CD8-positive, alpha-beta memory T cell (primary cell): ENCODE results near the gene ABCC11. TPM values are rescaled to one million over a fixed set of nuclear protein-coding genes. Genes with fewer than 3 reads are reported as not detected.

Experiments
- CTCF ChIA-PET: fragments of 350-600 bp; sonication (Branson Sonifier 250); formaldehyde crosslinking; loops from one replicate; lab custom pipeline; 2021; ENCODE audit warnings: antibody characterized with exemption; lab: Charles Lee
- POLR2A ChIA-PET: fragments of 350-600 bp; sonication (Branson Sonifier 250); formaldehyde crosslinking; loops from one replicate; lab custom pipeline; 2021; ENCODE audit warnings: antibody characterized with exemption; lab: Charles Lee
- DNase-seq, 5 donors: peaks; one replicate each; pipeline versions ENCODE4 v3.0.0 to v3.0.0-alpha.2; 2020 to 2022; ENCODE audit warnings: mixed read lengths in 1 of 5
- H3K27ac ChIP-seq: one replicate; pipeline ENCODE4 v1.7.0; 2013; ENCODE audit warnings: low read depth, mild to moderate bottlenecking, low read length, moderate library complexity
- H3K27me3 ChIP-seq: 2 replicates; pipeline ENCODE4 v1.7.0; 2013; ENCODE audit warnings: low read length, mild to moderate bottlenecking; ENCODE audit not compliant: insufficient read depth, poor library complexity, severe bottlenecking
- H3K36me3 ChIP-seq: 2 replicates; pipeline ENCODE4 v1.7.0; 2013; ENCODE audit warnings: mild to moderate bottlenecking, low read length, moderate library complexity; ENCODE audit not compliant: insufficient read depth
- H3K4me1 ChIP-seq: 2 replicates; pipeline ENCODE4 v1.7.0; 2013; ENCODE audit warnings: mild to moderate bottlenecking, low read length, moderate library complexity; ENCODE audit not compliant: insufficient read depth
- H3K4me3 ChIP-seq: 2 replicates; pipeline ENCODE4 v1.7.0; 2013; ENCODE audit warnings: mild to moderate bottlenecking, low read length
- H3K9me3 ChIP-seq: 2 replicates; pipeline ENCODE4 v1.7.0; 2013; ENCODE audit warnings: mild to moderate bottlenecking, low read length
- H3K27ac Mint-ChIP-seq, 8 donors: one replicate each; pipeline ENCODE4 v1.8.0; 2020 to 2021; ENCODE audit warnings: mixed read lengths in 8 of 8, mild to moderate bottlenecking in 6 of 8, inconsistent platforms in 3 of 8, moderate library complexity in 3 of 8
- H3K27me3 Mint-ChIP-seq, 2 donors: one replicate each; pipeline ENCODE4 v1.8.0; 2020 to 2021; ENCODE audit warnings: mixed read lengths in 2 of 2, mild to moderate bottlenecking in 1 of 2, moderate library complexity in 1 of 2
- H3K36me3 Mint-ChIP-seq, 3 donors: one replicate each; pipeline ENCODE4 v1.8.0; 2020 to 2021; ENCODE audit warnings: mixed read lengths in 3 of 3, inconsistent platforms in 1 of 3, mild to moderate bottlenecking in 1 of 3
- H3K4me1 Mint-ChIP-seq, 3 donors: one replicate each; pipeline ENCODE4 v1.8.0; 2020 to 2021; ENCODE audit warnings: mixed read lengths in 3 of 3, inconsistent platforms in 1 of 3, mild to moderate bottlenecking in 1 of 3
- H3K4me3 Mint-ChIP-seq, 7 donors: one replicate each; pipeline ENCODE4 v1.8.0; 2020 to 2021; ENCODE audit warnings: mixed read lengths in 7 of 7, mild to moderate bottlenecking in 6 of 7, moderate library complexity in 4 of 7, inconsistent platforms in 2 of 7
- H3K9me3 Mint-ChIP-seq, 5 donors: one replicate each; pipeline ENCODE4 v1.8.0; 2020 to 2022; ENCODE audit warnings: mixed read lengths in 5 of 5, mild to moderate bottlenecking in 3 of 5, moderate library complexity in 2 of 5, inconsistent platforms in 1 of 5
- polyA plus RNA-seq: library from polyadenylated mRNA; unstranded; fragments of 300-500 nt; fragmentation: Illumina TruSeq; gene quantifications from one replicate; pipeline ENCODE4 v1.2.3, GENCODE V29; 2021
- total RNA-seq, 2 experiments: library from RNA; stranded (reverse); gene quantifications; one replicate each; pipeline ENCODE4 v1.2.3, GENCODE V29; 2021

ABCC11 gene
- total and polyA plus RNA-seq, 3 experiments from 2014 or later, result 0.22 TPM; not detected in 1

DNA sequence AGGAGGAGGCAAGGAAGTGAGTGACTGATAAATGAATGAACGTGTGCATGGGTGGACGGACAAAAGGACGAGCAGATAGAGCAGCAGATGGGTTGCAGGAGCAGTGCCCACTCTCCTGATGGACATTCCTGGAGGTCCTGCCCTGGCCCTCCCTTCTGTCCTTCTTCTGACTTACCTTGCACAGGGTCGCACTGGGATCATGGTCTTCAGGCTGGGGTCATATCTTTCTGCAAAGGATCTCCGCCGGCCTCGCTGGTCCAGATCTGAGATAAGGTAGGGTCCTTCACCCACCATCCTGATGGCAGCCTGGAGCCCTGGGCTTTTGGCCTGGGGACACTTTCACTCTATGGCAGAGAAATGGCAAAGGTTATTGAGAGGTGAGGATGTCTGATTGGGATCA, 101.2 kb downstream of the ABCC11 start:
- Histone ChIP-seq H3K36me3 (no peaks in the 10 kb centered on the region), H3K27me3 (peaks cover 3% of the 10 kb centered on the region), H3K4me3 (no peak overlapping the region), H3K9me3 (no peaks in the 10 kb centered on the region), H3K27ac (no peak overlapping the region), H3K4me1 (no peaks in the 10 kb centered on the region)
- no peak for DNase-seq
- ChIA-PET POLR2A (no interaction called here), CTCF (interaction anchor here (1.0 kb wide), 1 partner anchor 1108 kb away, joined by 3 read pairs; no protein-coding TSS in a partner anchor)
- peaks cover 12 to 44% of the 10 kb centered on the region in 2 donors for H3K27me3 Mint-ChIP-seq
- no peak overlapping the region for H3K27ac Mint-ChIP-seq
- H3K36me3 Mint-ChIP-seq, result no peaks in the 10 kb centered on the region
- H3K4me1 Mint-ChIP-seq, result no peaks in the 10 kb centered on the region
- H3K9me3 Mint-ChIP-seq, result peaks cover 3 to 18% (median 9%) of the 10 kb centered on the region in 5 donors
- no peak overlapping the region for H3K4me3 Mint-ChIP-seq

GRCh38 chr16:48143812-48144368, 103.4 kb downstream of the ABCC11 start:
- CTCF ChIA-PET, result no interaction called here

GRCh38 chr16:48140821-48141220, 106.5 kb downstream of the ABCC11 start:
- no peaks in the 10 kb centered on the region for H3K4me1 ChIP-seq
- H3K9me3 ChIP-seq, result no peaks in the 10 kb centered on the region
- H3K27ac ChIP-seq, result no peak overlapping the region
- peaks cover 0 to 10% (median 0%) of the 10 kb centered on the region in 5 donors for H3K9me3 Mint-ChIP-seq
- H3K27ac Mint-ChIP-seq, result no peak overlapping the region
- H3K27me3 ChIP-seq, result peaks cover 3% of the 10 kb centered on the region
- H3K4me3 Mint-ChIP-seq, result no peak overlapping the region
- peaks cover 7 to 16% of the 10 kb centered on the region in 2 donors for H3K27me3 Mint-ChIP-seq
- no peaks in the 10 kb centered on the region for H3K36me3 Mint-ChIP-seq
- POLR2A ChIA-PET, result no interaction called here
- no peak overlapping the region for H3K4me3 ChIP-seq
- CTCF ChIA-PET, result no interaction called here
- H3K36me3 ChIP-seq, result no peaks in the 10 kb centered on the region
- DNase-seq, result no peak
- no peaks in the 10 kb centered on the region for H3K4me1 Mint-ChIP-seq

More at GRCh38 chr16:48143812-48144368, 103.4 kb downstream of the ABCC11 start:
- Mint-ChIP-seq H3K9me3 (peaks cover 0 to 15% (median 4%) of the 10 kb centered on the region in 5 donors), H3K36me3 (no peaks in the 10 kb centered on the region), H3K27me3 (peaks cover 10 to 28% of the 10 kb centered on the region in 2 donors), H3K4me3 (no peak overlapping the region), H3K4me1 (no peaks in the 10 kb centered on the region), H3K27ac (no peak overlapping the region)
- no peaks in the 10 kb centered on the region for H3K36me3 ChIP-seq
- no peak for DNase-seq
- POLR2A ChIA-PET, result no interaction called here
- no peaks in the 10 kb centered on the region for H3K4me1 ChIP-seq
- H3K27me3 ChIP-seq, result peaks cover 3% of the 10 kb centered on the region
- no peaks in the 10 kb centered on the region for H3K9me3 ChIP-seq
- H3K27ac ChIP-seq, result no peak overlapping the region
- no peak overlapping the region for H3K4me3 ChIP-seq

DNA sequence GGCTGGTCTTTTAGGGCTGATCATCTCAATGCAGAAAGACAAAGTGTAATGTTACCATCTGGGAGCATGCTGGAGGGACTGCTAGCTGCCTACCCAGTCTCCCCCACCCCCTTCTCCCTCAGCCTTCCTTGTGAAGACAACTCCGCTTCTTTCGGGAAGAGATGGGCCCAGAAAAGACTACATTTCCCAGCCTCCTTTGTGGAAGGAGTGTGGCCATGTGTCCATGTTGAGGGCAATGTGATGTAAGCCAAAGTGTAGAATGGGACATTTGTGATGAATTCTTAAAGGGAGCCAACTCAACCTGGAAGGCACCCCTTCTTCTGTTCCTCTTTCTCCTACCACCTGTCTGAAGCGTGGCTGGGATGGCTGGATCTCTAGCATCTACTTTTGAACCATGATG, 107.8 kb downstream of the ABCC11 start:
- Mint-ChIP-seq H3K4me1 (no peaks in the 10 kb centered on the region), H3K4me3 (no peak overlapping the region), H3K27ac (no peak overlapping the region), H3K9me3 (peaks cover 0 to 9% (median 0%) of the 10 kb centered on the region in 5 donors), H3K27me3 (peaks cover 7 to 14% of the 10 kb centered on the region in 2 donors), H3K36me3 (no peaks in the 10 kb centered on the region)
- no peak overlapping the region for H3K4me3 ChIP-seq
- H3K36me3 ChIP-seq, result no peaks in the 10 kb centered on the region
- no peaks in the 10 kb centered on the region for H3K4me1 ChIP-seq
- H3K9me3 ChIP-seq, result no peaks in the 10 kb centered on the region
- H3K27me3 ChIP-seq, result no peaks in the 10 kb centered on the region
- CTCF ChIA-PET, result no interaction called here
- DNase-seq, result no peak
- H3K27ac ChIP-seq, result no peak overlapping the region
- POLR2A ChIA-PET, result no interaction called here

DNA sequence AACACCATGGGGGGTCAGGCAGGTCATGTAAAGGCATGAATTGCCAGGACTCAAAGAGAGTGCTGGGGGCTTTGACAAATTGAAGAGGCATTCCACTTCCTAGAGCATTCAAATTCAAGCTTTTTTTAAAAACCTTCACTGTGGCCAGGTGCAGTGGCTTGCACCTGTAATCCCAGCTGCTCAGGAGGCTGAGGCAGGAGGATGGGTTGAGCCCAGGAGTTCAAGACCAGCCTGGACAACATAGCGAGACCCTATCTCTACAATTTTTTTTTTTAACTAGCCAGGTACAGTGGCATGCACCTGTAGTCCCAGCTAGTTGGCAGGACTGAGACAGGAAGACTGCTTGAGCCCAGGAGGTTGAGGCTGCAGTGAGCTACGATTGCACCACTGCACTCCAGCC, 108.8 kb downstream of the ABCC11 start:
- Histone ChIP-seq H3K4me3 (no peak overlapping the region), H3K27ac (no peak overlapping the region), H3K36me3 (no peaks in the 10 kb centered on the region), H3K4me1 (no peaks in the 10 kb centered on the region), H3K27me3 (no peaks in the 10 kb centered on the region), H3K9me3 (no peaks in the 10 kb centered on the region)
- no peak for DNase-seq
- Mint-ChIP-seq H3K4me3 (no peak overlapping the region), H3K4me1 (no peaks in the 10 kb centered on the region), H3K27me3 (peaks cover 6 to 12% of the 10 kb centered on the region in 2 donors), H3K36me3 (no peaks in the 10 kb centered on the region), H3K27ac (no peak overlapping the region), H3K9me3 (peaks cover 0 to 3% (median 0%) of the 10 kb centered on the region in 5 donors)
- CTCF ChIA-PET, result no interaction called here
- POLR2A ChIA-PET, result no interaction called here

DNA sequence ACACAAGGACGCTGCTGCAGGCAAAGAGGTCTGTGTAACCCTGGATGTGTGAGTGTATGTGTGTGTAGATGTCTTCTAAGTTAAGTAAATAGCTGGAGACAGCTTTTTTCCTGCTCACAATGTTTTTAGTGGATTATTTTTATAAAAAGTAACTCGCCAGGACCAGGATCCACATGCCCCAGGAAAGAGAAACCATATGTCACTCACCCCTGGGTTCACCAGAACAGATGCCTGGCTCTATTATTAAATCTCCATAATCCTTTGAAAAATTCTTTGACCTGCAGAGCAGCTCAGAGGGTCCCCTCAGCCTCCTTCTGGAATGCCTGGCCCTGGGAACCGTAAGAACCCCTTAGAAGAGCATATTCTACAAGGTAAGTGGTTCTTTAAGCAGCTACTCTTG, 109.5 kb downstream of the ABCC11 start:
- Mint-ChIP-seq H3K27me3 (peaks cover 6 to 9% of the 10 kb centered on the region in 2 donors), H3K4me1 (no peaks in the 10 kb centered on the region), H3K9me3 (peaks cover 0 to 2% (median 0%) of the 10 kb centered on the region in 5 donors), H3K27ac (no peak overlapping the region), H3K4me3 (no peak overlapping the region), H3K36me3 (no peaks in the 10 kb centered on the region)
- H3K27ac ChIP-seq, result no peak overlapping the region
- ChIA-PET CTCF (interaction anchor here (1.0 to 1.2 kb wide), 2 partner anchors 11 to 1100 kb away, joined by 3 read pairs; no protein-coding TSS in a partner anchor), POLR2A (interaction anchor here (0.5 kb wide), 1 partner anchor 35 kb away, joined by 3 read pairs; no protein-coding TSS in a partner anchor)
- DNase-seq, result no peak
- H3K4me1 ChIP-seq, result no peaks in the 10 kb centered on the region
- no peak overlapping the region for H3K4me3 ChIP-seq
- H3K36me3 ChIP-seq, result no peaks in the 10 kb centered on the region
- no peaks in the 10 kb centered on the region for H3K27me3 ChIP-seq
- H3K9me3 ChIP-seq, result no peaks in the 10 kb centered on the region

DNA sequence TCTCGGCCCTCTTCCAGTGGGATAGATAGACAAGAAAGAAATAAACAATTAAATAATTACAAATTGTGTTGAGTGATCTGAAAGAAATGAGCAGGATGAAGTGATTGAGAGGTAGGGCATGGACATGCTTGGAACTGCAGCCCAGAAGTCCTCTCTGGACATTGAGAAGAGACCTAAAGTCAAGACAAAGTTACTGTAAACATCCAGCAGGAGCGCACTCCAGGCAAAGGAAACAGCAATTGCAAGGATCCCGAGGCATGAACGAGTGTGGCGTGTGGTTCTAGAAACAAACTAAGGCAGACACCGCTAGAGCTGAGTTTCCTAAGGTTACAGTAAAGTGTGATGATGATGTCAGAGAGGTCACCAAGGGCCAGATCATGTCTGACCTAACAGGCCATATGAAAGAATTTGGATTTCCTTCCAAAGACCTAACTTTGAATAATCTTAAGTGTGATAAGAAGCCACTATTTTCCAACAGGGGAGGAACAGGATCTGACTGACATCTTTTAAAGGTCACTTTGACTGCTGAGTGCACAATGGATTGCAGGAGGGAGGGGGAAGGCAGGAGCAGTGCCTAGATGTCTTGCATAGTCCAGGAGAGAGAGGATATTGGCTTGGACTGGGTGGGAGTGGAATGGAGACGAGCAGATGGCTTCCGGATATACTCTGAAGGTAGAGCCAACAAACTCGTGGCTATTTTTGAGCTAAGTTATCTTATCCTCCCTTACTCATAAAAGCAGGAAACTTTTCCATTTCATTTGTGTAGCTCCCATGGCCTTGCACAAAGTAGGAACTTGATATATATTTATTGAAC, 110.6 kb downstream of the ABCC11 start:
- H3K9me3 ChIP-seq, result no peaks in the 10 kb centered on the region
- peaks cover 4% of the 10 kb centered on the region in 2 donors for H3K27me3 Mint-ChIP-seq
- no peak overlapping the region for H3K4me3 ChIP-seq
- POLR2A ChIA-PET, result no interaction called here
- no peaks in the 10 kb centered on the region for H3K9me3 Mint-ChIP-seq
- no peaks in the 10 kb centered on the region for H3K27me3 ChIP-seq
- CTCF ChIA-PET, result interaction anchor here (1.0 to 1.2 kb wide), 3 partner anchors 10 to 1099 kb away, joined by 3 read pairs; no protein-coding TSS in a partner anchor
- no peaks in the 10 kb centered on the region for H3K36me3 Mint-ChIP-seq
- no peak overlapping the region for H3K27ac Mint-ChIP-seq
- no peaks in the 10 kb centered on the region for H3K4me1 Mint-ChIP-seq
- DNase-seq, result no peak
- no peak overlapping the region for H3K4me3 Mint-ChIP-seq
- no peaks in the 10 kb centered on the region for H3K36me3 ChIP-seq
- H3K27ac ChIP-seq, result no peak overlapping the region
- H3K4me1 ChIP-seq, result no peaks in the 10 kb centered on the region
